GM19397 (cell line): Measurements from ENCODE around the gene NIM1K.
"Not testable (repeated sequence)": the region's sequence is repeated elsewhere in the genome, so short reads cannot be mapped to it uniquely, and the experiment has no call there.

Experiments
- ATAC-seq: cut with Tn5 transposase; IDR thresholded peaks from one replicate; pipeline ENCODE4 v1.9.1; 2021; ENCODE audit warnings: mild to moderate bottlenecking, moderate library complexity; ENCODE audit not compliant: unreplicated experiment

NIM1K gene

DNA sequence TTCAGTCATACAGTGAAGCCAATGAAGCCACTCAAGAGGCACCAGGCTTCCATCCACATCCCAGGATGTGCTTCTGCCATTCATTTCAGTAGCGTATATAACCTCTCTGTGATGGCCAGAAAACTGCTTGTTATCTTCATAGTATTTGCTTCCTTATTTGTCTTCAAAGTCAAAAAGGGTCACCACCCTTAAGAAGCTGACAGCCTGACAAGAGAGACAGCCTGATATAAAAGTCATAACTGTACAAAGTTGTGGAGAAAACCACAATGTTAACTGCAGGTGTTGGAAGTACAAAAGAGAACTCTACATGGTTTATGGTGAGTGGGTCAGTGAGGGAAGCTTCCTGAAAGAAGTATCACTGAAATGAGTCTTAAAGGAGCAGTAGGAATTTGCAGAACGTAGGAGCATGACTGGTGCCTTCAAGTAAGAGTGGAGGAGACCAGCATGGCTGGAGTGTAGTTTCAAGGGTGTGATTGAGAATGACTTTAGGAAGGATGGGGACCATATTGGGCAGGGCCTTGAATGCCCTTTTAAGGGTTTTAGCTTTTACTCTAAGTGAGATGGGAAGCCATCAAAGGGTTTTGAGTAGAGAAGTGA, 33.7 kb downstream of the NIM1K start:
- no peak for ATAC-seq

DNA sequence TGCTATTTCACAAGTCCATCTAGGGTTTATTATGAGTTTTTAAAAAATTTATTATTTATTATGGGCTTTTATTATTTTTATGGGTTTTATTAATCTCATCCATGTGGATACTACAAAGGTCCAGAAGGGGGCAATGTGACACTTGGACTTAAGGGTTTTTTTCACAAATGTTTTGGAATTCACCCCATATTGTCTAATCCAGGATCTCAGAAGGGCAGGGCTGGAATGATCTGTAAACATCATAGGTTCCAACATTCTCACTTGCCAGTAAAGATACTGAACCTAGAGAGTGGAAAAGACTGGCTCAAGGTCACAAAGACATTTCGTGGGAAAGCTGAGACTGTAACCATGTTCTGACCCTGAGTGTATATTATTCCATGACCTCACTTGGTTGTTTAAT, 35.6 kb downstream of the NIM1K start:
- no peak for ATAC-seq

DNA sequence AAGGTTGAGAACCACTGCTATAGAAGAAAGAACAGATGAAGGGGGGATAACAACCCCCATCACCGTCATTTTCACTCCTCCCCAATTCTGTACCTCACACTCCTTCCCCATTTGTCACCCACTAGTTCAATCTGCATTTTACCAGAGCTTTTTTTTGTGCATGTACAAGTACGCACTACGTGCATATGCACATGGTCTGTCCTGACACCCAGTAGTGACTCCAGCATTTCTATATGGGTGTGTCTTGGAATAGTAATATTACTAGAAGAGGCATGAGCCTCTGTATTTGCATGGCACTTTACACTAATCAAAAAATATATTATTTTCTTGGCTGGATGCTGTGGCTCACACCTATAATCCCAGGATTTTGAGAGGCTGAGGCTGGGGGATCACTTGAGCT, 38.7 kb downstream of the NIM1K start:
- no peak for ATAC-seq

DNA sequence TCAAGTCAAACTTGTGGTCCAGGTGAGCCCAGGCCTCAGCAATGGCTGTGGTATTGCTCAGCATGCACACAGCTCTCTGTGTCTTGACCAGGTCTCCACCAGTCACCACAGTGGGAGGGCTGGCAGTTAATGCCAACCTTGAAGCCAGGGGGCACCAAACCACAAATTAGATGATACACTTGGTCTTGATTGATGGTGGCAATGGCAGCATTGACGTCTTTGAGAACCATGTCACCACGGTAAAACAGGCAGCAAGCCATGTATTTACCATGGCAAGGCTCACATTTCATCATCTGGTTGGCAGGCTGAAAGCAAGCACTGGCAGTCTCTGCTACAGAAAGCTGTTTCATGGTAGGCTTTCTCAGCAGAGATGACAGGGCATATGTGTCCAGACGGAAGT, 40.0 kb downstream of the NIM1K start:
- no peak for ATAC-seq

DNA sequence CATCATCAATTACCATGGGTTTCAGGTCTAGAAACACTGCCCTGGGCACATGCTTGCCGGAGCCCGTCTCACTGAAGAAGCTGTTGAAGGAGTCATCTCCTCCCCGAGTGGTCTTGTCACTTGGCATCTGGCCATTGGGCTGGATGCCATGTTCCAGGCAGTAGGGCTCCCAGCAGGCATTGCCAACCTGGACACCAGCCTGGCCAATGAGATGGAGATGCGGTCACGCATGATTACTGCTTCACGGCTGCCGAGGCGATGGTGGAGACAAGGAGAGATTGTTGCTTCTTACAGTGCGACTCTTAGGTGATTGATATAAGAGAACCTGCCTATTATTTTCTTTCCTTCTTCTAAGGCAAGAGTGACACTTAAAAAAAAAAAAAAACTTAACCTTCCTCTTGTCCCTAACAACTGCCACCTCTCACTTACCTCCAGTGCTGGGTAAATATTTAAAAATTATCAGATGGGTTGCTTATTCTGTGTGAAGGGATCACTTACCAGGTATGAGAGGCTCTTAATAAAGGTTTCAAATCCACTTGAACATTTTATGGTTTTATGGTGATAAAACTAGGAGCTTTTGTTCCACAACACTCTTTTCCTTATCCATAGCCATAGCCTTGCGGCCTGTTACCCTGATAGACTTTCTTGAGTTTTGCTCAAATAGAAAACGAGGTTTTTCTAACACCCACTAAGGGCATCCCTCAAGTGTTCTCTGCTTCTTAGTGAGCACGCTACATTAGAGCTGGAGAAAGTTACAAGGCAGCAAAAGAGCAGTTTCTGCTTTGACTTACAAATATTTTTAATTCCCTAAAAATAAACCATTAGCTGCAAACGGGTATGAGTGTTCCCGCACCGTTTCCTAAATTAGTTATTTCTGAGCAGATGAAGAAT, 41.2 kb downstream of the NIM1K start:
- no peak for ATAC-seq

DNA sequence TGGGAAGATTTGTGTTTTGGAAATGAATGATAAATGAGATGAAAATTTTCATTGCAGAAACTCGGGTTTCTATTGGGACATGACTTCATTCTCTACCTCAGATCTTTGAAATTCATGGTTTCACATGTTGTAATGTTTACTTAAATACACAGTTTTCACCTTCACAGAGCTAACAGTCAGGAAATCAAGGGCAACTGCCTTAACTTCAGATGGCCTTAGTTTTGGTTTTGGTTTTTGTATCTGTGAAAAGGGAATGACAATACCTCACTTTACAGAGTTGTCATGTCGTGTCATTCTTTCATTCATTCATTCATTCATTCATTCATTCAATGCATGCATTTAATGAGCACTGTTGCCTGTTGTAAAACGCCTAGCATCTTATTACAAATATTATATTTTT, 41.9 kb downstream of the NIM1K start:
- ATAC-seq, result no peak

DNA sequence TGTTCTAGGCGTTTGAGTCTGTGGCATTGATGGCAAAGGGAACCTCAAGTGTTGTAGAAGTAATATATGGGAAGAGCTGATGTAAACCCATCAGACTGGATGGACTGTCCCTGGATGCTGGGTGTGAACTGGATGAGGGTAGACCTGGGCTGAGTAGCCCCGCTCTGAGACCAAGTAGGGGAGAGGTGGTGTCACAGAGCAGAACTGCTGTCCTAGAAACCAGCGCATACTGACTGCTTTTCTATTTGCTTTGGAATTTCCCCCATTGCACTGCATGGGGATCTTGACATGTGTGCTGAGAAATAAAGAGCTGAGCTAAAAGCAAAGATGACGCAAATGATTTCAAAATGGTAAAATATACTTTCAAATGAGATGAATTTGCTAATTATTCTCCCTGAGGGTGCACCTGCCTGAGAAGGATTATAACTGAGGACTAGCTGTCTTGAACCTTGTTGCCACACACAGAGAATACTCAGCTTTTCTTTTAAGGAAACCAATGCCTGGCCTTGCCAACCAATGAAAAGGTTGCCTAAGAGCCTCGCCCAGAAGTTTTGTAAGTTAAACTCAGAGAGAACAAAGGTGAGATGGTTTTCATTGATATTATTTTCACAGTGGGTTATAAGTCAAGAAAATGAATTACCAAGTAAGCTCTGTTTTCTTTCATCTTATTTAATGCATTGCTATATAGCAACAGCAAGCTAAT, 44.8 kb downstream of the NIM1K start:
- ATAC-seq, result no peak

DNA sequence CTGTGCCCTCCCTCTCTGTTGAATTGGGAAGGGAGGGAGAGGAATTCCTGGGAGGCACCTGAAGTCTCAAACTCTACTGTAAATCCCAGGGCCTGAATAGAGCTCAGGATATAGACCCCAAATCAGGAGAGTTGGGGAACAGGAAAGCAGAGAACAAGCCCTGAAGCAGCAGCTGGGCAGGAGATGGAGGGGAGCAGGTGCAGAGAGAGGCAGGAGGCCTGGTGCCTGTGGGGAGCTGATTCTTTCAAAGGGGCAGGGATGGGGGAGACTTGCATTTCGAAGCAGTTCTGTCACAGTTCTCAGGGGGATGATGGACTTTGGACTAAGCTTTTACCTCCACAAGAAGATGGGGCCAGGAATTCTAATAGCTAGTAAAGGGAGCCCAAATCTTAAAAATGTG, 50.2 kb downstream of the NIM1K start:
- no peak for ATAC-seq

DNA sequence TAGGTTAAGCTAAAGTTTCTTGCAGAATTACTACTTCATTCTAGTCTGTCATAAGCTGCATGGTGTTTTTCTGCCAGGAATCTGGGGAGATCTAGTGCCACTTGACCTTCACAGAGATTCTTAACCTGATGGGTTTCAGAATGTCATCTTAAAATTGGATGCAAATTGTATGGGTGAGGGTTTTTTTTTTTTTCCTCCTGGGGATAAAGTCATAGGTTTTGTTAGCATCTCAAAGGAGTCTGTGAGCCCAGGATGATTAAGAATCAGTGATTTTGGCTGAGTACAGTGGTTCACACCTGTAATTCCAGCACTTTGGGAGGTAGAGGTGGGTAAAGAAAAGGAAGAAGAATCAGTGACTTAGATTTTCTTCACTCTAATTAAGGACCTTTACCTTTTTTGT, 51.2 kb downstream of the NIM1K start:
- no peak for ATAC-seq

DNA sequence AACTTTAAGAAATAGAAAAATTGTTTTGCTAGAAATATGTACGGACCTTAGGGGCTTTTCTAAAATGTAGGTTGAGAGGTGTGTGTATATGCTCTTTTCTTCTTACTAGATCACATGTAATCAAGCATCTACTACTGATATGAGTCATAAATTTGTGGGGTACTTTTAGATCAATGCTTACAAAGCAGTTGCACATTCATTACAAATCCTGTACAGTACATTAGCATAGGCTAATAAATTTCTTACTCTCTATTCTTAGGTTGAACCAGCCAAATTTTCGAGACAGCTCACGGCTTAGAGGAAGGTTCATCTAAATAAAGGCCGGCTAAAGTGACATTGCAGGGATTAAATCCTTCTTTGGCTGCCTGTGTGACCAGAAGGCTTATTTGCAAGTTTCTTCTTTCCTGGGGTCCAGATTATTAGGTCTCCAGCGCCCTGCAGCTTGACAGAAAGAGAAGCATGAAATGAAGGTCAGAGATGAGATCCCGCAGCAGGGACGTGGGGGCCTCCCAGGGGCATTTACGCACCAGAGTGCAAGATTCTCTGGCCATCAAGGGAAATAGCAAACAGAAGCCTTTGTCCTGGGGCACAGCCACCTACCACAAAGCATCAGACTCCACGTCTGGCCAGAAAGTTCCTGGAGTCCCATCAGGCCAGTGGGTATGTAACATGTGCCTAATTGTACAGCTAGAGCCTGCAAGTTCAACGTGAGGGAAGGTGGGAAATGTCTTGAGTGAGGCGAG, 53.0 kb downstream of the NIM1K start:
- peak; percentile 66 for ATAC-seq

DNA sequence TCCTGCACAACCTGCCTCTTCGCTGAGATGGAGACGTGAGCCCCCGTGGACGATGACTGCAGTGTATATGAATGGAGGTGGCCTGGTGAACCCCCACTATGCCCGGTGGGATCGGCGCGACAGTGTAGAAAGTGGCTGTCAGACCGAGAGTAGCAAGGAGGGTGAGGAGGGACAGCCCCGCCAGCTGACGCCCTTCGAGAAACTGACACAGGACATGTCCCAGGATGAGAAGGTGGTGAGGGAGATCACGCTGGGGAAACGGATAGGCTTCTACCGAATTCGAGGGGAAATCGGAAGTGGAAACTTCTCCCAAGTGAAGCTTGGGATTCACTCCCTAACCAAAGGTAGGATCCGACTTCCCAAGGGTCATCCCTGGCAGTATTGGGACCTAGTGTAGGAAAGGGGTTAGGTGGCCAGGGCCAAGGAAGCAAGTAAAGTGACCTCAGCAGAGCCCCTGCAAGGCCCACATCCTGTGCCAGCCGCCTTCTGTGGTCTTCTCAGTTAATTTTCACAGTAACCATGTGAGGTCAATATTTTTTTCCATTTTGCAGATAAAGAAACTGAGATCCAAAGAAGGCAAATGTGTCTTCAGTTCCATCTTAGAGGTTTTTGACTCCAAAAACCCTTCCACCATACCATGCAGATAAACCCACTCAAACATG, 53.8 kb downstream of the NIM1K start:
- ATAC-seq, result no peak

DNA sequence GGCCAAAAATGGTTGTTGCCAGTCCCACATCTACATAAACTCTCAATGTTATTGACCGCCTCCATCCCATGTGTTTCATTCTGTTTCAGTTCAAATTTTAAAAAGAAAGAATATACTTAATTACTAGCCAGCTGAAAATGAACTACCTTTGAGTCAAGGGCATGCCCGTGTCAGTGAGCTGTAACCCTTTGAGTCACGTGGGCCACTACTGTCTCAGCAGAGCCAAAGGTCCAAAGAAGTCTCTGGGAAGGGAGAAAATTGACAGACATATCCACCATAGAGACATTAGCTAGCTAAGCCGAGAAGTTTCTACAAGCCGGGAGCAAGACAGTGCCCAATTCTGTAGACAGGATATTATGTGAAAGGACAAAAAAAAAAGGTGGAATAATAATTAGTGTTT, 59.7 kb downstream of the NIM1K start:
- no peak for ATAC-seq

DNA sequence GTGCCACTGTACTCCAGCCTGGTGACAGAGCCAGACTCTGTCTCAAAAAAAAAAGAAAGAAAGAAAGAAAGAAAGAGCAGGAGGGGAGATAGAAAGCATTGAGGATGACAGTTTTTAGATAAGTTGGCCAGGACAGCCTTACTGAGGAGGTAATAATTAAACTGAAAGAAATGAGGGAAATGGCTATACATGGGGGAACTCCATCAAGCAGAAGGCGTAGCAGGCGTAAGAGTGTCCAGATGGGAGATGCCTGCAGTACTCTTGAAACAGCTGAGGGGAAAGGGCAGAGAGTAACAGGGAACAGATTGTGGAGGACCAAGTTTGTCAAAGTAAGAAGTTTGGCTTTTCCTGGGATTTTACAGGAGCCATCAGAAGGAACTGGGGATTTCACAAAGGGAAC, 63.7 kb downstream of the NIM1K start:
- no peak for ATAC-seq

DNA sequence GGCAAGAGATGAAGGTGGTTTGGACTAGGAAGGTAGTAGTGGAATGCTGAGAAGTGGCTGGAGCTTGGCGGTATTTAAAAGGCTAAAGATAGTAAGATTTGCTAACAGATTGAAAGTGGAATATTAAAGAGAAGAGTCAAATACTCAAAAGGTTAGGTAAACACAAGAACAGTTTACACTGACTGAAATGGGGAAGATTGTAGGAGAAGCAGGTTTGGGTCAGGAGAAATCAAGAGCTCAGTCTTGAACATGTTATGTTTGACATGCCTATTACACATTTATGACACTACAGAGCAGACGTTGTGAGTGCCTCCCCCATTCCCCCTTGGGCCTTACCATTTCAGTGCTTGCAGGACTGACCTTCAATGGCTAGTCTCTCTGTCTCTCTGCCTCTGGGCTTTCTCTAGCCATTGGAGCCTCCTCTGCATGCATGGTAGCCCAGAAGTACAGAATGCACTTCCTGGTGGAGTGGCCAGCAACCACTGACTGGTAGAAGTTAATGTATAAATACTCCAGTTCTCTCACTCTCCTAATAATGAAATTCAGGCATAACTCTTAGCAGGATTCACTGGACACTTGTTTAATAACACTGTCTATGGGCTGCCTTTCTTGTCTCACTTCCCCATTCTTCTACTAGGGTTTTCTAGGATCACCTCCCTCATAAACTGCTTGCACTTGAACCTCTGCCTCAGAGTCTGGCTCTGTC, 64.4 kb downstream of the NIM1K start:
- ATAC-seq, result peak; percentile 58

DNA sequence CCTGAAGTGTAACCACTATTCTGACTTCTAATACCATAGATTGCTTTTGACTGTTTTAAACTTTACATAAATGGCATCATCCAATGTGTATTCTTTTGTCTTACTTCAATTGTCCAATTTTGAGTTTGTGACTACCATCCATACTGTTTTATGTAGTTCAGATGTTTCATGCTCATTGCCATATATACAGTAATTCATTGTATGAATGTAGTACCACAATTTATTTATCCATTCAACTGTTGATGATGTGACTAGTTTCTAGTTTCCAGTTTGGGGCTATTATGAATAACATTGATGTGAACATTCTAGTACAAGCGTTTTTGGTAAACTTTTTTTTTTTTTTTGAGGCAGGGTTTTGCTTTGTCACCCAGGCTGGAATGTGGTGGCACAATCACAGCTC, 66.1 kb downstream of the NIM1K start:
- no peak for ATAC-seq

DNA sequence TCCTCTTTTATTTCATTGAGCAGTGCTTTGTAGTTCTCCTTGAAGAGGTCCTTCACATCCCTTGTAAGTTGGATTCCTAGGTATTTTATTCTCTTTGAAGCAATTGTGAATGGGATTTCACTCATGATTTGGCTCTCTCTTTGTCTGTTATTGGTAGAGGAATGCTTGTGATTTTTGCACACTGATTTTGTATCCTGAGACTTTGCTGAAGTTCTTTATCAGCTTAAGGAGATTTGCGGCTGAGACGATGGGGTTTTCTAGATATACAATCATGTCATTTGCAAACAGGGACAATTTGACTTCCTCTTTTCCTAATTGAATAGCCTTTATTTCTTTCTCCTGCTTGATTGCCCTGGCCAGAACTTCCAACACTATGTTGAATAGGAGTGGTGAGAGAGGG, 70.2 kb downstream of the NIM1K start:
- not testable (repeated sequence) for ATAC-seq

DNA sequence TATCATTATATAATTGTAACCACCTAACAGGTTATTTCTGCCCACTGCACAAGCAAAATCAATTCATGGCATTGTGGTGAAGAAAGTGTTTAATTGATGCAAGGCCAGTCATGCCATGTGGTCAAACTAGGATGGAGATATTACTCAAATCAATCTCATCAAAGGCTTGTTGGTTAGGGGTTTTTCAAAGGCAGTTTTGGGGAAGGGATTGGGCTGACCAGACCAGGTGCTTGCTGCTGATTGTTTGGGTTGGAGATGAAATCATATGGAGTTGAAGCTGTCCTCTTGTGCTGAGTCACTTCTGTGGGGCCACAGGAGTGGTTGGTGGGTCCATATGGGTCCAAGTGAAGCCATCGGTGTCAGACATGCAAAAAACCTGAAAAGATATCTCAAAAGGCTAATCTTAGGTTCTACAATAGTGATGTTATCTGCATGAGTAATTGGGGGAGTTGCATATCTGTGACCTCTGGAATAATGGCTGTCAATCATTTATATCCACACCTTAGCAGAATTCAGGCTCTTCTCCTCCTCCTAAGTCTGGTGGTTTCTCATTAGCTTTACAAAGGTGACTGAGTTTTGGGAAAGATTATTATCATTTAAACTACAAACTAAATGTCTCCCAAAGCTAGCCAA, 76.3 kb downstream of the NIM1K start:
- ATAC-seq, result no peak

DNA sequence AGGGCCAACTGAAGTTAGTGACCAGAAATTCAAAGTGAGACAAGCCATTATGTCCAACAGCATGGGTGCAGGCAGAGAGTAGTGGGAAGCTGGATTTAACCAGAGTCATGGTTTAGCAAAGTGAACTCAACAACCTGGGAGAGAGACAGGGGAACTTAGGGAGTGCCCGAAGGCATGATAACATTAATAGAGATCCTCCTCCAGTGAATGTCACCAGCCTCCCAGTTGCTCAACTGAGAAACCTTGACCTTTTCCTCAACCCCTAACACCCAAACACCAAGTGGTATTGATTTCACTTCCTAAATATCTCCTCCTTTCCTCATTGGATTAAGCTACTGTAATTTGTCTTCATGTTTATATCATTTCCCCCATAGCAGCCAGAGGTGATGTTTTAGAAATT, 78.6 kb downstream of the NIM1K start:
- ATAC-seq, result no peak

DNA sequence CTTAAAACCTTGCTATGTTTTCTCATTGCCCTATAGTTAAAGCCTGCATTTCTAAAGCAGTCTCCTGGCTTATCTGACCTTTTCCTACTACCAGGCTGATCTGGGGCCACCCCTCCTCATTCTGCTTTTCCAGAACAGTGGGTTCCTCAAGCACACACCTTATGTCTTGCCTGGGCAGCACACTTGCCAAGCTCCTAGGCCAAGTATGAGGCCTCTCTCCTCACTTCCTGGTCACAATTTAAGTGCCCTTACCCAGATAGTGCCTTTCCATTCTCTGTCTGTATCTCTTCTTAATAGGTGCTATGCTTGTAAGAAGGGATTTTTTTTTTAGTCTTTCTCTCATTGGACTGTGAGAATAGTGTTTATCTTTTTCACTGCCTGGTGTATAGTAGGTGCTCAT, 81.5 kb downstream of the NIM1K start:
- ATAC-seq, result no peak
